ENCODE results near the gene ARHGEF16. TPM values are rescaled to one million over a fixed set of nuclear protein-coding genes. Genes with fewer than 3 reads are reported as not detected.

The ARHGEF16 gene
- total and polyA plus RNA-seq, 9 donors = 0.13 to 8.4 (median 1.7) TPM

DNA sequence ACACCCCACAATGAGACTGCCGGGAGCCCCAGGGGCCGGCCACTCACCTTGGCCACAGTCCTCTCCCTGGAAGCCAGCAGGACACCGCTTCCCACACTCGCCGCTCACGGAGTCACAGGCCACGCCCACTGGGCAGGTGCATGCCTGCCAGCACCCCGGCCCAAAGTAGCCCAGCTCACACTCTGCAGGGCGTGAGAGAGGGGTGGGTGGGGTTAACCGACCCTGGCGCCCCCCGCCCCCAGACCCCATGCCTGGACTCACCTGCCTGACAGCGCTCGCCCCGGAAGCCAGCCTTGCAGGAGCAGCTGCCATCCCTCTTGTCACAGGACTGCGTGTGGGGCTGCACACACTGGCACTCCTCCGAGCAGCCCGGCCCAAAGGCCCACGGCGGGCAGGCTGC lies 50.7 kb downstream of the ARHGEF16 start:
- no peak for DNase-seq
- H3K27me3 ChIP-seq = no peaks in the 10 kb centered on the region
- no peak overlapping the region for H3K4me3 ChIP-seq
- H3K36me3 ChIP-seq = no peaks in the 10 kb centered on the region
- no peaks in the 10 kb centered on the region for H3K4me1 ChIP-seq (ENCODE audit: insufficient read depth)
- H3K9me3 ChIP-seq = no peaks in the 10 kb centered on the region
- no peak overlapping the region for H3K27ac ChIP-seq
- intact Hi-C loops (cut with DNase I) = no loop called here
- WGBS, 3 donors = 81 to 88% (median 84%) methylated on average over 19 to 20 of the region's 20 CpGs
- TF ChIP-seq CTCF (IDR thresholded peaks at IDR 0.05) (no peak), POLR2A (IDR thresholded peaks at IDR 0.05) (no peak), EP300 (IDR thresholded peaks at IDR 0.05) (no peak)

DNA sequence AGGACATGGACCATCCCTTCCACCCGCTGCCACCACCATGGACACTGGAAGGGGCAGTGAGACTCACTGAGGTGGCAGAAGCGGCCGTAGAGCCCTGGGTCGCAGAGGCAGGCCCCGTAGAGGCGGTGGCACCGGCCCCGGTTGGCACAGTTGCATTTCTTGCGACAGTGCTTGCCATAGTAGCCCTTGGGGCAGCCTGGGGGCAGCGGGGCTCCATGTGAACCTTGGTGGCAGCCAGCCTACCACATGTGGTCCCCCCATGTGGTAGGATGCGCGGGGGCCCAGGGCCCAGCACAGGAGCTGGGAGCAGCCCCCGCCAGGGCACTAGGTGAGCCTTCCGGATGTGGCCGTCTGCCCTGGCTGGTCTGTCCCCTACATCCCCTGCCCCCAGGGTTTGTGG lies 51.6 kb downstream of the ARHGEF16 start:
- WGBS, 3 donors = 96 to 97% (median 96%) methylated on average over 12 to 15 of the region's 15 CpGs
- no peaks in the 10 kb centered on the region for H3K9me3 ChIP-seq
- no peak overlapping the region for H3K4me3 ChIP-seq
- no peak for DNase-seq
- no peaks in the 10 kb centered on the region for H3K27me3 ChIP-seq
- no peak overlapping the region for H3K27ac ChIP-seq
- H3K4me1 ChIP-seq (ENCODE audit: insufficient read depth) = no peaks in the 10 kb centered on the region
- no peaks in the 10 kb centered on the region for H3K36me3 ChIP-seq
- TF ChIP-seq POLR2A (IDR thresholded peaks at IDR 0.05) = no peak
- TF ChIP-seq EP300 (IDR thresholded peaks at IDR 0.05) = no peak
- no peak for TF ChIP-seq CTCF (IDR thresholded peaks at IDR 0.05)
- intact Hi-C loops (cut with DNase I) = no loop called here

GRCh38 chr1:3506943-3507342 lies 52.5 kb downstream of the ARHGEF16 start:
- no peak for DNase-seq
- Histone ChIP-seq H3K27ac (no peak overlapping the region), H3K4me3 (no peak overlapping the region), H3K36me3 (no peaks in the 10 kb centered on the region), H3K9me3 (no peaks in the 10 kb centered on the region), H3K27me3 (no peaks in the 10 kb centered on the region), H3K4me1 (ENCODE audit: insufficient read depth) (no peaks in the 10 kb centered on the region)
- 92 to 96% (median 95%) methylated on average over 7 of the region's 7 CpGs for WGBS, 3 donors
- TF ChIP-seq CTCF (IDR thresholded peaks at IDR 0.05) = no peak
- no peak for TF ChIP-seq POLR2A (IDR thresholded peaks at IDR 0.05)
- no peak for TF ChIP-seq EP300 (IDR thresholded peaks at IDR 0.05)
- intact Hi-C loops (cut with DNase I) = no loop called here

- TF ChIP-seq CTCF (IDR thresholded peaks at IDR 0.05) = no peak
- TF ChIP-seq POLR2A (IDR thresholded peaks at IDR 0.05) = no peak
- TF ChIP-seq EP300 (IDR thresholded peaks at IDR 0.05) = no peak
- no peak overlapping the region for H3K4me3 ChIP-seq
- no peaks in the 10 kb centered on the region for H3K9me3 ChIP-seq
- intact Hi-C loops (cut with DNase I) = no loop called here
- no peak for DNase-seq
- H3K27ac ChIP-seq = no peak overlapping the region
- H3K27me3 ChIP-seq = no peaks in the 10 kb centered on the region
- H3K36me3 ChIP-seq = no peaks in the 10 kb centered on the region
- no peaks in the 10 kb centered on the region for H3K4me1 ChIP-seq (ENCODE audit: insufficient read depth)
- WGBS, 3 donors = 81 to 93% (median 89%) methylated on average over 11 of the region's 11 CpGs
These were observed 53.3 kb downstream of the ARHGEF16 start for GRCh38 chr1:3507636-3508275.
